Glomerular endothelial cell (primary cell): ENCODE results near the gene PARP14. TPM values are rescaled to one million over a fixed set of nuclear protein-coding genes. Genes with fewer than 3 reads are reported as not detected.
"Not testable (repeated sequence)": the region's sequence is repeated elsewhere in the genome, so short reads cannot be mapped to it uniquely, and the experiment has no call there.

Experiments
- DNase-seq: peaks from one replicate; pipeline ENCODE4 v3.0.0-alpha.2; 2011; ENCODE audit warnings: low read depth, low spot score; ENCODE audit errors: extremely low read depth
- total RNA-seq: library from RNA; depleted of rRNA; stranded (reverse); fragments of >200 nt; gene quantifications from 2 replicates; pipeline ENCODE4 v1.2.3, GENCODE V29; 2015

PARP14 gene
- total RNA-seq, 1 donor from 2014 or later = 134 TPM

- no peak for DNase-seq
Measured at GRCh38 chr3:122676759-122677158, 3.9 kb upstream of the PARP14 start.

- no peak for DNase-seq
Measured at GRCh38 chr3:122677216-122677615, 3.4 kb upstream of the PARP14 start.

DNA sequence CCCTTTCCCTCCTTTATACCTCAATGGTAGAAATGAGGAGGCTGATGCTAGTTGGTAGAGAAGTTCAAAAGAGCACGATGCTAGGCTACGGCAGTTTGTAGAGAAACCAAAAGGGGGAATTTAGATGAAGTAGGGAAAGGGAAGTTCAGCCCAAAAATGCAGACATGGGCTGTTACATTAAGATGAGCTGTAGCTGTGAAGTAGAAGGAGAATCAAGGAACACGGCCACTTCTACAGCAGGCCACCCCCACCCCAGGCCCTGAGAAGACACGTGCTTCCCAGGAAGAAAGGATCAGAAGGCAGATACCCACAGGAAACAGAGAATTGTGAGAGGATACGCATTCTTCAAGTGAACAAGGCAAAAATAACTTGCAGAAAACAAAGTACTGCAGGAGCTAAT is 2.1 kb upstream of the PARP14 start:
- DNase-seq = no peak

- peak; percentile 39 for DNase-seq
Measured at GRCh38 chr3:122679085-122679881, 1.4 kb upstream of the PARP14 start.

GRCh38 chr3:122679882-122680474 is 661 bp upstream of the PARP14 start:
- DNase-seq = no peak

DNA sequence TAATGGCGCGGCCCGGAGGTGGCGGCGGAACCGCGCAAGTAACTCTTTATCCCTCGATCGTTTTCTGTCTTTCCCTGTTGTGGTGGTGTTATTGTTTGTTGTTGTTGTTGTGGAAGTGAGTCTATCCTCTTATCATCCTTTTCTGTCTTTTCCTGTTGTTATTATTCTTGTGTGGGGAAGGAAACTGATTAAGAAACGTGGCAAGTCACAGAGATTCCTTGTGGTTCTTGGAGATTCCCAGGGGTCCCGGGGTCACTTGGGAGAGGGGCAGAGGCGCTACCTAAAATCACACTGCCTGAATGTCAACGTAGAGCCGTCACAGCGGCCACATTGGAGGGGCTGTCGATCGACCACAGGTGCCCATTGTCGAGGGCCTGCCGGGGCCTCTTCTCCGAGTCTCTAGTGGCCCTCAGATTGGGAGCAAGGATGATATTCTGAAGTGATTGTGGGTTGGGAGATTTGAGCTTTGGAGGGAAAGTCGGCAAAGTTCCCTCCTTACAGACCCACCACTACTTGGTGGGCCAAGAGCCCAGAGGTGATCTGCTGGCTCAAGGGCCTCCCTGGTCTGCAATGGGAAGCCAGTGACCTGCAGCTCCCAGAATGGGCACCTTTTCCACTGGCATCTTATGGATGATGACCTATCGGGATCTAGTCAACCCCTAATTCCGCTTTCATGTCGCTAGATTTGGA is 790 bp downstream of the PARP14 start:
- no peak for DNase-seq

GRCh38 chr3:122681974-122682409 is 1.4 kb downstream of the PARP14 start:
- no peak for DNase-seq

DNA sequence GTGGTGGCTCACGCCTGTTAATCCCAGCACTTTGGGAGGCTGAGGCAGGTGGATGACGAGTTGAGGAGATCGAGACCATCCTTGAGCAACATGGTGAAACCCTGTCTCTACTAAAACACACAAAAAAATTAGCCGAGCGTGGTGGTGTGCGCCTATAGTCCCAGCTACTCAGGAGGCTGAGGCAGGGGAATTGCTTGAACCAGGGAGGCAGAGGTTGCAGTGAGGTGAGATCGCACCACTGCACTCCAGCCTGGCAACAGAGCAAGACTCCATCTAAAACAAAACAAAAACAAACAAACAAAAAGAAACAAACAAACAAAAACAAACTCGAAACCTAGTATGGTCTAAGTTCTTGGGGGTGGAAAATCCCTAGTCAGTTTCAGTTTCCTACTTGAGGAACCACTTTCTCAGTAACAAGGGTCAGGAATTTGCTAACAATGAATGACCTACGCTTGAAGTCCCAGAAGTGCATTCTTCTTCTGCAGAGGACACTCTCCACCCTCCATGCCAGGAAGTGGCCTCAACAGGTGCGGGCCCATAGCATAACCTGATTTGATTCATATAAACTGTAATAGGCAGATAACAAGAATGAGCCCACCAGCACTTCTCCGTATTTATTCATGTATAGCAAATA is 2.3 kb downstream of the PARP14 start:
- not testable (repeated sequence) for DNase-seq

DNA sequence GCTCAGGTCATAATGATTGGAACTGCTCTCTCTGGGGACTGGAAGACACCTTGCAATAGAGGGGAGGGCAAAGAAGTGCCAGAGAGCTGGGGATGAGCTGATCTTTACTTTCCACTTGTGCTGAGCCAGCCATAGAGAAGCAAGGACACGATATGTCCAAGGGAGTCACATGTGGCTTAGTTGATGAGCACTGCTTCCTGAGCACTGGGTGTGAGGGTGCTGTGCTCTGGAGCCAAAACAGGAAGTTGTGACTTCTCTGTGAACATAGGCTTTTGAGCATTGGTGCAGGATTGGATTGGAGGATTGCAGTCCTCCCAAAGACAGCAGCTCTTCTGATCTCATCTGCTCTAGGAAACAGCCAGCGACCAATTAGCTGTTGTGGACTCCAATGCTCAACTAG is 6.7 kb downstream of the PARP14 start:
- DNase-seq = no peak

GRCh38 chr3:122688996-122689395 is 8.4 kb downstream of the PARP14 start:
- no peak for DNase-seq

- no peak for DNase-seq
Measured at GRCh38 chr3:122689587-122689986, 8.9 kb downstream of the PARP14 start.

- no peak for DNase-seq
Measured at GRCh38 chr3:122690096-122690495, 9.5 kb downstream of the PARP14 start.

DNA sequence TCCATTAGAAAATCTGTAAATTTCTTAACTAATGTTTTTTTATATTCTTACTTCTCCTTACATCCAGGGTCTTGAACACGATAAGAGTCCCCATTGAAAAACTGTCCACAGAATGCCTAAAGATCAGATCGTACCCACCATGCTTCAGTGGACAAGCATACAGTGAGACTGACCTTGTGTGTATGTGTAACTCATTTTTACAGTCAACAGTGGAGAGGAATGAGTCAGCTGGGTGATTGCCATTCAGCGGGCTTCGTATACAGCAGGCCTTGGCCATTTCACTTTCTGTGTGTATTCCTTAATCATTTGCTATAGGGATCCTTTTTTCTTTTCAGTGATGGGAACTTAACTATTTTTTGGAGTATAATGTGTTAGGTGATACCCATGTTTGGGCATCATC is 10.6 kb downstream of the PARP14 start:
- no peak for DNase-seq

GRCh38 chr3:122692674-122693073 is 12.0 kb downstream of the PARP14 start:
- DNase-seq = no peak

GRCh38 chr3:122694966-122695365 is 14.3 kb downstream of the PARP14 start:
- no peak for DNase-seq

DNA sequence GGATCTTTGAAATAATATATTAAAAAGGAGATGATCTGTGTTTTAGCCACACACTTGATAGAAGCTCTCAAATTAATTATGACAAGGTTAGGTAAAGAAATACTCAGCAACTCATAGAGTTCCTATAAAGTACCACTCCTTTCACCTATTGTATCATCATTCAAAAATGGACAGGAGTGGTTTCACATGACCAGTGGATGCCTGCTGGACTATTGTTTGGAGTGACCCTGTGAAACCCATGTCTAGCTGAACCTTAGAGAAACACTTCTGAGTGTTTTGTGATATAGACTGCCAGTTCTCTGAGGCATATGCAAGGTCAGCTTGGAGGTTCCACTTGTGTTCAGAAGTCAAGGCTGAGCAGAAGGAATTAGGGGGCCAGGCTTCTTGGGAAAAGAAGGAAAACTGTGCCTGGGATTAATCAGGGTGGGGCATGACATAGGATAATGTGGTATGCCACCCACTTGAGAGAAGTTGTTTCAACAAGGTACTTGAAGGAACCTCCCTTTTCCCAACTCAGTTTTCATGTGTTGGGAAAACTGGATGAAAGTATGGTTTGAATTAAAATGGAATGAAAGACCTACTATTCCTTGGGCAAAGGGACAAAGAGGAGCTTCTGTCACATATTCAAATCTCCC is 15.4 kb downstream of the PARP14 start:
- no peak for DNase-seq

DNA sequence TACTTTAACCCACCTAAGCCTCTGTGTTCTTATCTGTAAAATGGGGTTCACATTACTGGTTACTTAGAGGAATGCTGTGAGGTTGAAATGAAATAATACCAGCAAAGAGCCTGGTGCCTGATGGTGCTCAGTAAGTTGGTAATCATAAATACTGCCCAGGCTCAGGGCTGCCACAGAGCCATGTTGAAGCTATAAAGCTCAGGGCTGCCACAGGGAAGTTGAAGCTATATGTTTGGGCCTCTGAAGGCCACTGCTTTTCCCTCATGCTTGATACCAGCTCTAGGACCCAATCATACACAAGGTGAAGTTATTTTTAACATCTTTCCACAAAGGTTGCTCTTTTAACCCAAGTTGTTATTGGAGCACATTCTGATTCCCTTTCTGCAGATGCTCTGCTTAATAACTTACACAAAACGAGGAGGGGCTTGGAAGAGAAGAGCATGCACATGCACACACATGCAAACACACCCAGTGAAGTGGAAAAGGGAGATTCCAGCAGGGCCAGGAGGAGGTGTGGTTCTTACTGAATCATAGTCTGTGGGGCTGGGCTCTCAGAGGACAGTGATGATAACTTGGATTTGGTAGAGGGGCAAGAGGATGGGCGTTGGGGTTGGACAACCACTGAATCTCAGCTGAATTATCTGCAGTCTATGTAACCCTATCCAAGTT is 17.4 kb downstream of the PARP14 start:
- DNase-seq = no peak

GRCh38 chr3:122700193-122700592 is 19.6 kb downstream of the PARP14 start:
- no peak for DNase-seq

DNA sequence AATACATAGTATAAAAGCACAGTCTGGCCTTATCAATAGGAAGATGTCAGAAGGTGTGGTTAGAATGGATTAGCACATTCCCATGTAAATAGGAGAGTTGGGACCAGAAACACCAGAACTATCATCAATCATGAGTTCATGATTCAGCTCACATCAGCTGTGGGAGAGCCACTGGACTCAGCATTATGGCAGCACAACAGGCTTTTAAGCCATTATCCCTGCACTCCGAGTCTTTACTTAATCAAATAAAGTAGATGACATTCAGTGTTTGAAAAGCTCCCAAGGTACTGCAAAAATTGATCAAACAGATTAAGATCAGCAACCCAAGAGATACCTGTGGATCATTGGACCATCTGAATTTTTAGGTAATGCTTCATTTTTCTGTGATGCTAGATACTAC is 24.7 kb downstream of the PARP14 start:
- DNase-seq = no peak

DNA sequence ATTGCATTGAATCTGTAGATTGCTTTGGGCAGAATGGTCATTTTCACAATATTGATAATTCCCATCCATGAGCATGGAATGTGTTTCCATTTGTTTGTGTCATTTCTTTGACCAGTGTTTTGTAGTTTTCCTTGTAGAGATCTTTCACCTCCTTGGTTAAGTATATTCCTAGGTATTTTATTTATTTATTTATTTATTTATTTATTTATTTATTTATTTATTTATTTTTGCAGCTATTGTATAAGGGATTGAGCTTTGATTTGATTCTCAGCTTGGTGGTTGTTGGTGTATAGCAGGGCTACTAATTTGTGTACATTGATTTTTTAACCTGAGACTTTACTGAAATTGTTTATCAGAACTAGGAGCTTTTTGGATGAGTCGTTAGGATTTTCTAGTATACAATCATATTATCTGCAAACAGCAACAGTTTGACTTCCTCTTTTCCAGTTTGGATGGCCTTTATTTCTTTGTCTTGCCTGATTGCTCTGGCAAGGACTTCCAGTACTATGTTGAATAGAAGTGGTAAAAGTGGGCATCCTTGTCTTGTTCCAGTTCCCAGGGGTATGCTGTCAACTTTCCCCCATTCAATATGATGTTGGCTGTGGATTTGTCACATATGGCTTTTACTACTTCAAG is 30.1 kb downstream of the PARP14 start:
- DNase-seq = not testable (repeated sequence)
